NCI-H2227 (cell line): ENCODE data around the gene ARHGAP45.

Source experiments
- DNase-seq: peaks from one replicate; lab custom pipeline; 2025; ENCODE audit not compliant: unreplicated experiment; lab: John Stamatoyannopoulos, UW

ARHGAP45 gene

DNA sequence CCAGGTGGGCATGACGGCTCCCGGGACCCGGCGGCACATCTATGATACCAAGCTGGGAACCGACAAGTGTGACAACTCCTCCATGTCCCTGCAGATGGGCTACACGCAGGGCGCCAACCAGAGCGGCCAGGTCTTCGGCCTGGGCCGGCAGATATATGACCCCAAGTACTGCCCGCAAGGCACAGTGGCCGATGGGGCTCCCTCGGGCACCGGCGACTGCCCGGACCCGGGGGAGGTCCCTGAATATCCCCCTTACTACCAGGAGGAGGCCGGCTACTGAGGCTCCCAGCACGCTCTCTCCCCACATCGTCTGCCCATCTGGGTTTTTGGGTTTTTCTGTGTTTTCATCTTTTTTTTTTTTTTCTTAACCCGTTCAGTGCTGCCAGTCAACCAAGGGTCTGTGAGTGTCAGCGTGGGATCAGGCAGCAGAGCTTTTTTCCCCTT is 29.3 kb upstream of the ARHGAP45 start:
- DNase-seq: no peak

DNA sequence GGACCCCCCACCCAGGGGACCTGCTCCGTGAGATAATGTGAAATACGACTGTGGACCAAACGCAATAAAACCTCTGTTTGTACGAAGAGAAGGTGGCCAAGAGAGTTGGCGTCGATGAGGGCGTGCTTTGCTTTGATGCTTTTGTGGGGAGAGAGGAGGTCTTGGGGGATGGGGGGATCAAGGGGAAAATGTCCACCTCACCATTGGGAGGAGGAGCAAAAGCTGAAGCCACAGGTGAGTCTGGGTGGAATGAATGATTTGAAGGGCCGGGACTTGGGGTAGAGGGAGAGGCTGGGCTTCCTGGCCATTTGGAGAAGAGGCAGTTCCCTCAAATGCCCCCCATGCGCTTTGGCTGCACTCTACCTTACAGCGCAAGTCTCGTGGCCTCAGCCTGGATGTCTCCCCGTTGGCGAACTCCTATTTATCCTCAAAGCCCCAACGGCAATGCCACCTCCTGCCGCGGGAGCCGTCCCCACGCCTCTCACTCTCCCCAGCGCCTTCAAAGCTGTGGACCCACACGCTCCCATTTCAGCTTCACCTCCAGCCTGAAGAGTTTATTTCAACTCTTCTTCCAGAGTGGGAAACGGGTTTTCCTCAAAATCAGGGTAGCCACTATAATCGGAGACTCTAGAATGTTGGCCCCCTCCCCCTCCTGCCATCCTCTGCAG is 27.9 kb upstream of the ARHGAP45 start:
- DNase-seq: no peak

DNA sequence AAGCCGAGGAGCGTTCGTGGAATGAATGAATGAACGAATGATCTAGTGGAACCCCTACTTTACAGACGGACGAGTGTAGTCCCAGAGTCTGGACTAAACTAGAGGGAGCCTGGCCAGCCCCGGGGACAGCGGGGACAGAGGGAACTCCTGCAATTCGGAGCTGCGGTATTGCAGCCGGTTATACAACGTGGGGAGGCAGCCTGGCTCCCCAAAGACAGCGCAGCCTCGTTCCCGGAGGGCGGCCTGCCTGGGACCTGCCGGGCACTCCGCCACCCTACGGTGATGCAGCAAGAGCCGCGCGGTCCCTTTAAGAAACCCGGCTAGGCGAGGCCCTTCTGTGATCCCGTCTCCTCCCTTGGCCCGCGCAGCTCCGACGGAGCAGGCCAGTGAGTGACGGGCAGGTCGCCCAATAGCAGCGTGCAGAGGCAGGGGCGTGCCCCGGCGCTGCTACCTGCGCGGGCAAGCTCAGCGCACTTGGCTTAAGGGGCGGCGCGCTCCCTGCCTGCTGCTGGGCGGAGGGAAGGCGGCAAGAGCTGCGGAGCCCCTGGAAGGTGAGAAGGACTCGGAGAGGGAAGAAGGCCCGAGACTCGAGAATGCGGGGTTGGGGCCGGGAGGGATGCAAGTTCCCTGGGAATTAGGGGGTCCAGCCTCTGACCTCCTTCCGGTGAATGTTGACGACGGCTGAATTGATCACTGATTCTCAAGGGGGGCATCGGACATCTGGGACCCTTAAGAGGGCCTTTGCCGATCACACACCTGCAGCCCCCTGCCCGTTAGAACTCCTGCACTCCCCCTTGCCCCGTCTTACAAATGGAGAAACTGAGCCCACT is 27.1 kb upstream of the ARHGAP45 start, which contains the start of gene ABCA7:
Gene ABCA7 (plus strand): TSS at position 462 of the 830 bp plus-strand sequence. CDS start 1,255 bp downstream, outside the sequence.
- peak; percentile 98 for DNase-seq

DNA sequence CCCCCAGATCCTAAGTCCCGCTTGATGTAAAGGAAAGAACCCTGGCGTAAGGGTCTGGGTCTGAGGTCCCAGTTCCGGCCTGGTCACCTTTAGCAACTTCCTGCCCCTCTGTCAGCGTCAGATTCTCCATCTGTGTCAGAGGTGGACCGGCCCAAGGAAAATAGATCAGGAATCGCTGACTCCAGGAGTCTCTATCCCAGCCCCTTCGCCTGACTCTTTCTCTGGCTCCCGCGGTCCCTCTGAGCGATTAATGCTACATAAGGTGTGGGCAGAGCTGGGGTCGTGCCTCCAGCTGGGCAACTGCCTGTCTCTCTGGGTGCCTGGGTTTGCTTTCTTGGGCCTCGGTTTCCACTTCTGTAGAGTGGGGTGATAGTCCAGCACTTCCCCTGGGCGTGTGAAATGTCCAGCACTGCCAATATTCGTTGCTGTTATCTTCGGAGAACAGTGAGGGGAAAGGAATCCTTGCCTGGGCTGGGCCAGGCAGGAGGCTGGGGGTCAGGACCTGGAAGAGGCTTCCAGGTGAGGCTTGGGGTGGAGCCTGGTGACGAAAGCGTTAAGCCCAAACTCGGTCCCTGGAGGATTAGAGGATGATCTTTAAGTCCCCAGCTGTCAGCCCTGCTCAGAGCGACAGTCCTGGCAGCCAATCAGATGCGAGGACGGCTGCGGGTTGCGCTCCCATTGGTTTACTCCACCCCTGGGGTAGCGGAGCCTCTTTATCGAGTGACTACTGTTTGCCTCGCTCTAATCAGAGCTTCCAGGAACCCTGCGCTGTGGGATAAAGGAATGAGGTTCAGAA is 26.3 kb upstream of the ARHGAP45 start:
- peak; percentile 88 for DNase-seq

DNA sequence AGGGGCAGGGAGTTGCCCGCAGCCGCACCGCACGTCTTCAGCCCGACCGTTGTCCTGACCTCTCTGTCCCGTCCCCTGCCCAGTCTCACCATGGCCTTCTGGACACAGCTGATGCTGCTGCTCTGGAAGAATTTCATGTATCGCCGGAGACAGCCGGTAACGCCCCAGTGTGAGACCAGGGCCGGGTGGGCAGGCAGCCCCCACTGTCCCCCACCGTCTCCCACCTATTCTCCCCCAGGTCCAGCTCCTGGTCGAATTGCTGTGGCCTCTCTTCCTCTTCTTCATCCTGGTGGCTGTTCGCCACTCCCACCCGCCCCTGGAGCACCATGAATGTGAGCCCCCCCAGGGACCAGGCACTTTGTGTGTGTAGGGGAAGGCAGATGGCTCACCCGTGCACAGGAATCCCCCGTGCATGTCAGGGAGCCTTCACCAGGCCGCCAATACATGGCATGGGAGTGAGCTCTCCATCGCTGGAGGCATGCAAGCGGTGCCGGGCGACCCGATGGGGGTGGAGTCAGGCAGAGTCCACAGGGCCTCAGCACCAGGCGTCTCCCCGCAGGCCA is 25.6 kb upstream of the ARHGAP45 start:
- DNase-seq: no peak

DNA sequence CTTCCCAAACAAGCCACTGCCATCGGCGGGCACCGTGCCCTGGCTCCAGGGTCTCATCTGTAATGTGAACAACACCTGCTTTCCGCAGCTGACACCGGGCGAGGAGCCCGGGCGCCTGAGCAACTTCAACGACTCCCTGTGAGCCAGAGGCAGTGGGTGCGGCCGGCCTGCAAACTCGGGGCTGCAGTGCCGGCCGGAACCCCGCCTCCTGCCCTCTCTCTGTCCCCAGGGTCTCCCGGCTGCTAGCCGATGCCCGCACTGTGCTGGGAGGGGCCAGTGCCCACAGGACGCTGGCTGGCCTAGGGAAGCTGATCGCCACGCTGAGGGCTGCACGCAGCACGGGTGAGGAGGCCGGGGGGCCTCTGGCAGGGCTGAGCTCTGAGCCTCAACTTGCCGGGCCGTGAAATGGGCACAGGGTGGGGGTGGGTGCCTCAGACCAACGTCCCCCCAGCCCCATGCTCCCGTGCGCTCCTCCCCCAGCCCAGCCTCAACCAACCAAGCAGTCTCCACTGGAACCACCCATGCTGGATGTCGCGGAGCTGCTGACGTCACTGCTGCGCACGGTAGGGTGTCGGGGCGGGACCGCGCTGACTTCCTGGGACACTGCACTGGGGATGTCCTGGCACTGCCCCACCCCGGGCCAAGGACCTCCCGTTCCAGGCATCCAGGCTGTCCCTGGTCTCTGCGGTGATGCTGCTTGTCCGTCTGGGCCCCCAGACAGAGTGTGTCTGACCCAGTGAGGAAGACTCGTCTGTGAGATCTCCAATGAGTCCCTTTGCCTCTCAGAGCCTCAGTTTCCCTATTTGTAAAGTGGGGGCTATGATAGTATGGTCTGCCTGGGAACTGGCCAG is 24.9 kb upstream of the ARHGAP45 start:
- peak; percentile 23 for DNase-seq

DNA sequence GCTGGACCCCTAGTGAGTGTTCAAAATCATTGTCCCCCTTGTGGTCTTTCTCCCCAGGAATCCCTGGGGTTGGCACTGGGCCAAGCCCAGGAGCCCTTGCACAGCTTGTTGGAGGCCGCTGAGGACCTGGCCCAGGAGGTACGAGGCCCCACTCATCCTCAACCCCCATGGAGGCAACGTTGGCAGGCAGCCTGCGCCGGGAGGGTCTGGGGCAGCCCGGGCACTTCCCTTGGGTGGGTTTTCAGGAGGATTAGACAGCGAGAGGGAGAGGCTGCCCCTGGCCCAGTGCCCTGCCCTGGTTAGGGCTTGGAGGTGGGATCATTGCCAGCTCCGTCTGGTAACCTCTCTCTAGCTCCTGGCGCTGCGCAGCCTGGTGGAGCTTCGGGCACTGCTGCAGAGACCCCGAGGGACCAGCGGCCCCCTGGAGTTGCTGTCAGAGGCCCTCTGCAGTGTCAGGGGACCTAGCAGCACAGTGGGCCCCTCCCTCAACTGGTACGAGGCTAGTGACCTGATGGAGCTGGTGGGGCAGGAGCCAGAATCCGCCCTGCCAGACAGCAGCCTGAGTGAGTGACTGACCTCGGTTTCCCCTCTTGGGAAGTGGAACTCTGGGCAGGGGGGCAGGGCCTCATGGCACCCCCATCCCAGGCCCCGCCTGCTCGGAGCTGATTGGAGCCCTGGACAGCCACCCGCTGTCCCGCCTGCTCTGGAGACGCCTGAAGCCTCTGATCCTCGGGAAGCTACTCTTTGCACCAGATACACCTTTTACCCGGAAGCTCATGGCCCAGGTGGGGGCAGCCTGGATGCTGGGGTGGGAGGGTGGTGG is 24.1 kb upstream of the ARHGAP45 start:
- DNase-seq: no peak

DNA sequence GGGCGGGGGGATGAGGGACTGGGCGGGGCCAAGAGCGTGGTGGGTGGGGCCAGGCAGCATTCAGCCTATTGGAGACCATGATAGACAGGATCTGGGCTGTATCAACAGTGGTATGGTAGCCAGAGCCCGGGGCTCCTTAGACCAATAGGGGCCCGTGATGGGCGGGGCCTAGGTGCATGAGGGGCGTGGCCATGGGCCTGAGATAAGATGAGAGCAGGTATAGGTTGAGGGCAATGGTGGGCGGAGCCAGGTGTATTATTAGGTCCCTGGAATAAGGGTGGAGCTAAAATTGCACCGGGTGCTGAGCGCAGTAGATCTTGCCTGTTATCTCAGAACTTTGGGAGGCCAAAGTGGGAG is 21.7 kb upstream of the ARHGAP45 start:
- DNase-seq: peak; percentile 21

DNA sequence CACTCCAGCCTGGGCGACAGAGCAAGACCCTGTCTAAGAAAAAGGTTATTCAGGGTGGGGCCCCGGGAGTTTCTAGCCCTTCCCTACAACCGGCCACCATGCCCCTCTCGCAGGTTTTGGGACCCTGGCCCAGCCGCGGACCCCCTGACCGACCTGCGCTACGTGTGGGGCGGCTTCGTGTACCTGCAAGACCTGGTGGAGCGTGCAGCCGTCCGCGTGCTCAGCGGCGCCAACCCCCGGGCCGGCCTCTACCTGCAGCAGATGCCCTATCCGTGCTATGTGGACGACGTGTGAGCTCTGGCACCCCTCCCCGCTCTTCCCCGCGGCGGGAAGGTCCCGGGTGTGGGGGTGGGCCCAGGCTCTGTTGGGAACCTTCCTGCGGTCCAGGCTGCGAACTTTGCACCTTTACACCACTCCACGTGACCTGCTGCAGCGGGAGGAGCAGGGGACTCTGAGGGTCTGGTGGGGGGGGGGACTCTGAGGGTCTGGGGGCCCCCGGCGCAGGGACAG is 20.8 kb upstream of the ARHGAP45 start:
- DNase-seq: no peak

DNA sequence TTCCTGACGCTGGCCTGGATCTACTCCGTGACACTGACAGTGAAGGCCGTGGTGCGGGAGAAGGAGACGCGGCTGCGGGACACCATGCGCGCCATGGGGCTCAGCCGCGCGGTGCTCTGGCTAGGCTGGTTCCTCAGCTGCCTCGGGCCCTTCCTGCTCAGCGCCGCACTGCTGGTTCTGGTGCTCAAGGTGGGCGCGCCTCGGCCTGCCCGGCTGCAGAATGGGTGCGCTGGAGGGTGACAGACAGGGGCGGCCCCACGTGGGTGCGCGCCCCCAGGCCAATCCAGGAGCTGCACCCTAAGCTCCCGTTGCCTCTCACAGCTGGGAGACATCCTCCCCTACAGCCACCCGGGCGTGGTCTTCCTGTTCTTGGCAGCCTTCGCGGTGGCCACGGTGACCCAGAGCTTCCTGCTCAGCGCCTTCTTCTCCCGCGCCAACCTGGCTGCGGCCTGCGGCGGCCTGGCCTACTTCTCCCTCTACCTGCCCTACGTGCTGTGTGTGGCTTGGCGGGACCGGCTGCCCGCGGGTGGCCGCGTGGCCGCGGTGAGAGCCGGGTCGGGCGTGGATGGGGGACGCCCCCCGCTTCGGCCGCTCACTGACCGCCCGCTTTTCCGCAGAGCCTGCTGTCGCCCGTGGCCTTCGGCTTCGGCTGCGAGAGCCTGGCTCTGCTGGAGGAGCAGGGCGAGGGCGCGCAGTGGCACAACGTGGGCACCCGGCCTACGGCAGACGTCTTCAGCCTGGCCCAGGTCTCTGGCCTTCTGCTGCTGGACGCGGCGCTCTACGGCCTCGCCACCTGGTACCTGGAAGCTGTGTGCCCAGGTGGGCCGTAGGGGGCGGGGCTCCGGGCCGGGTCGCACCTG is 19.9 kb upstream of the ARHGAP45 start:
- no peak for DNase-seq

DNA sequence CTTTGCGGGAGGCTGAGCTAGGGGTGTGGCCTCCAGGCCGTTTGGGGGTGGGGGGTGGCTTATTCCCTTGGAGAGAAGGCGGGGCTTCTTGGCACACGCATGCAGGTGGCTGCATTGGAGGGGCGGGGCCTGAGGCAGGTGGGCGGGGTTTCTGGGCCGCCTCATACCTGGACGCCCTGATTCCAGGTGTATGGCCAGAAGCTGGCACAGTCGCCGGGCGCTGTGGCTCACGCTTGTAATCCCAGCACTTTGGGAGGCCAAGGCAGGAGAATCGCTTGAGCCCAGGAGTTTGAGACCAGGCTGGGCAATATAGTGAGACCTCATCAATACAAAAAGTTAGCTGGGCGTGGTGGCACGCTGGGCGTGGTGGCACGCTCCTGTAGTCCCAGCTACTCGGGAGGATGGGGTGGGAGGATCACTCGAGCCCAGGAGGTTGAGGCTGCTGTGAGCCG is 19.2 kb upstream of the ARHGAP45 start:
- no peak for DNase-seq

DNA sequence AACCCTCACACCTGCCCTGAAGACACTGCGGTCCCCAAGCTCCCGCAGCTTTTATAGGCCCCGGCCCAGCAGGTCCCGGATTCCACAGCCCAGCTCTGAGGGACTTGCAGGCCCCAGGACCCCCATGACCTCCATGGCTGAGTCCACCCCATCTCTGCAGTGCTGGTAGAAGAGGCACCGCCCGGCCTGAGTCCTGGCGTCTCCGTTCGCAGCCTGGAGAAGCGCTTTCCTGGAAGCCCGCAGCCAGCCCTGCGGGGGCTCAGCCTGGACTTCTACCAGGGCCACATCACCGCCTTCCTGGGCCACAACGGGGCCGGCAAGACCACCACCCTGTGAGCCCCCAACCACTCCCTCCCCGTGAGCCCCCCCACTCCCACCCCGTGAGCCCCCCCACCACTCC is 17.9 kb upstream of the ARHGAP45 start:
- DNase-seq: no peak

DNA sequence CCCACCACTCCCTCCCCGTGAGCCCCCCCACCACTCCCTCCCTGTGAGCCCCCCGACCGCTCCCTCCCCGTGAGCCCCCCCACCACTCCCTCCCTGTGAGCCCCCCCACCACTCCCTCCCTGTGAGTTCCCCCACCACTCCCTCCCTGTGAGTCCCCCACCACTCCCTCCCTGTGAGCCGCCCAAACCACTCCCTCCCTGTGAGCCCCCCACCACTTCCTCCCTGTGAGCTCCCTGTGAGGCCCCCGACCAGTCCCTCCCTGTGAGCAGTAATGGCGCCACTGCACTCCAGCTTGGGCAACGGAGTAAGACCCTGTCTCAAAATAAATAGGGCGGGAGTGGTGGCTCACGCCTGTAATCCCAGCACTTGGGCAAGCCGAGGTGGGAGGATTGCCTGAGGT is 17.2 kb upstream of the ARHGAP45 start:
- DNase-seq: no peak

DNA sequence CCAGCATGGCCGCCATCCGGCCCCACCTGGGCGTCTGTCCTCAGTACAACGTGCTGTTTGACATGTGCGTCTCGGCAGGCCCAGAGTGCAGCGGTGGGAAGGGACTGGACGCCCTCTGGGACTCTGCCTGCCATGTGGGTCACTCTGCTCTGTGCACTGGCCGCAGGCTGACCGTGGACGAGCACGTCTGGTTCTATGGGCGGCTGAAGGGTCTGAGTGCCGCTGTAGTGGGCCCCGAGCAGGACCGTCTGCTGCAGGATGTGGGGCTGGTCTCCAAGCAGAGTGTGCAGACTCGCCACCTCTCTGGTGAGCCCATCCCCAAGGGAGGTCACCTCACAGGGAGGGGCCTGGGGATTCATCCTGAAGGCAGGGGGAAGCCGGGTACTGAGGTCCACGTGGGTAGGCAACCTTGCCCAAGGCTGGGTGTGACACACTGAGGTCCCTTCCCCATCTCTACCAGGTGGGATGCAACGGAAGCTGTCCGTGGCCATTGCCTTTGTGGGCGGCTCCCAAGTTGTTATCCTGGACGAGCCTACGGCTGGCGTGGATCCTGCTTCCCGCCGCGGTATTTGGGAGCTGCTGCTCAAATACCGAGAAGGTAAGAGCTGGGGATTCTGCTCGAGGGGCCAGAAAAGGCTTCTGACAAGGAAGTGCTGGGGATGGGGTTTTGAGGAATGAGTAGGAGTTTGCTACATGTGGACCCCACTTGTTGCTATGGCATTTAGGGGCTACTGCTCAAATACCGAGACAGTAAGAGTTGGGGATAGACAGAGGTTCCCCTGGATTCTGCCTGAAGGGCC is 15.8 kb upstream of the ARHGAP45 start:
- no peak for DNase-seq

DNA sequence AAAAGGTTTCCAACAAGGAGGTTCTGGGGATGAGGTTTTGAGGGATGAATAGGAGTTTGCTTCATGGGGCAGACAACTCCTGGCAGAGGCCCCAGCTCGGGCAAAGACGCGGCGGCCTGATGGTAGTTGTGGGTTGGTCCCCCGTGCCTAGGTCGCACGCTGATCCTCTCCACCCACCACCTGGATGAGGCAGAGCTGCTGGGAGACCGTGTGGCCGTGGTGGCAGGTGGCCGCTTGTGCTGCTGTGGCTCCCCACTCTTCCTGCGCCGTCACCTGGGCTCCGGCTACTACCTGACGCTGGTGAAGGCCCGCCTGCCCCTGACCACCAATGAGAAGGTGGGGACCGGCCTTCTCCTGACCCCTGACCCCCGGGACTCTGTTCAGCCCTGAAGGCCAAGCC is 15.2 kb upstream of the ARHGAP45 start:
- no peak for DNase-seq

DNA sequence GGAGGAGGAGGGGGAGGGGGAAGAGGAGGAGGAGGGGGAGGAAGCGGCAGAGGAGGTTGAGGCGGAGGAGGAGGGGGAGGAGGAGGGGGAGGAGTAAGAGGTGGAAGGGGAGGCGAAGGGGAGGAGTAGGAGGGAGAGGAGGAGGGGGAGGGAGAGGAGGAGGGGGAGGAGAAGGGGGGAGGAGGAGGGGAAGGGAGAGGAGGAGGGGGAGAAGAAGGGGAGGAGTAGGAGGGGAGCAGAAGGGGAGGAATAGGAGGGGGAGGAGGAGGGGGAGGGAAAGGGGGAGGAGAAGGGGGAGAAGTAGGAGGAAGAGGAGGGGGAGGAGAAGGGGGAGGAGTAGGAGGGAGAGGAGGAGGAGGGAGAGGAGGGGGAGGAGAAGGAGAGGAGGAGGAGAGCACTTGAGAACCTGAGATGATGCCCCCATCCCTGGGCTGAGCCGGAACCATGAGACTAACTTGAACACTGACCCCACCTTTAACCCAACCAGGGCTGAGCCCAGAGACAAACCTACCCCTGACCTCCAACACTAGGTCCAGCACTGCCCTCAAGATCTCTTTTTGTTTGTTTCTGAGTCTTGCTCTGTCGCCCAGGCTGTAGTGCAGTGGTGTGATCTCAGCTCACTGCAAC is 14.5 kb upstream of the ARHGAP45 start:
- DNase-seq: no peak
